ENCODE measurements around the gene PSAPL1.

- TF ChIP-seq, protein P1, sequence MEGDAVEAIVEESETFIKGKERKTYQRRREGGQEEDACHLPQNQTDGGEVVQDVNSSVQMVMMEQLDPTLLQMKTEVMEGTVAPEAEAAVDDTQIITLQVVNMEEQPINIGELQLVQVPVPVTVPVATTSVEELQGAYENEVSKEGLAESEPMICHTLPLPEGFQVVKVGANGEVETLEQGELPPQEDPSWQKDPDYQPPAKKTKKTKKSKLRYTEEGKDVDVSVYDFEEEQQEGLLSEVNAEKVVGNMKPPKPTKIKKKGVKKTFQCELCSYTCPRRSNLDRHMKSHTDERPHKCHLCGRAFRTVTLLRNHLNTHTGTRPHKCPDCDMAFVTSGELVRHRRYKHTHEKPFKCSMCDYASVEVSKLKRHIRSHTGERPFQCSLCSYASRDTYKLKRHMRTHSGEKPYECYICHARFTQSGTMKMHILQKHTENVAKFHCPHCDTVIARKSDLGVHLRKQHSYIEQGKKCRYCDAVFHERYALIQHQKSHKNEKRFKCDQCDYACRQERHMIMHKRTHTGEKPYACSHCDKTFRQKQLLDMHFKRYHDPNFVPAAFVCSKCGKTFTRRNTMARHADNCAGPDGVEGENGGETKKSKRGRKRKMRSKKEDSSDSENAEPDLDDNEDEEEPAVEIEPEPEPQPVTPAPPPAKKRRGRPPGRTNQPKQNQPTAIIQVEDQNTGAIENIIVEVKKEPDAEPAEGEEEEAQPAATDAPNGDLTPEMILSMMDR (IDR thresholded peaks at IDR 0.05; ENCODE audit: insufficient read depth, low read depth, low read length) = no peak
- no peak for TF ChIP-seq EZH2 (IDR thresholded peaks at IDR 0.05; ENCODE audit: insufficient read depth, low read length)
Observed at GRCh38 chr4:7436256-7436655, 1.5 kb upstream of the PSAPL1 start.

Data from astrocyte (in vitro differentiated cells and primary cell).